Measurements from ENCODE around the gene PYHIN1.
A peak's percentile ranks its signal among the peaks of the same experiment; 100 is the strongest.

Gene PYHIN1

DNA sequence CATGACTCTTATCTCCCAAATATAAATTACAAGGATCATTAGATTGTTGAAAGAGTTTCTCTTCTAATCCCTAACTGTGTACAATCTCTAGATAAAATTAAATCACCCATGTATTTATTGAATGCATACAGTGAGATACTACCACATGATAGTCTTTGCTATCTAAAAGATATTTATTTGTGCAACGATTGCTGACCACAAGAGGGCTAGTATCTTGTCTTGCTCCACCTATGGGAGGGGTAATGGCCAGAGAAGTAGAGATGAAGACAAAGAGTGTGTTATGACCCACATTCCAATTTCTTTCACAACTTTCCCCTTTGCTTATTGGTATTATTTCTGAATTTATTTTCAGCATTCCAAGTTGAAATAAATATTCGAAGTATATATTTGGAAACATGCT, 13.7 kb downstream of the PYHIN1 start:
- ChIA-PET CTCF (no interaction called here), POLR2A (no interaction called here)
- no peak for DNase-seq (ENCODE audit: extremely low spot score)
- TF ChIP-seq, protein P1, sequence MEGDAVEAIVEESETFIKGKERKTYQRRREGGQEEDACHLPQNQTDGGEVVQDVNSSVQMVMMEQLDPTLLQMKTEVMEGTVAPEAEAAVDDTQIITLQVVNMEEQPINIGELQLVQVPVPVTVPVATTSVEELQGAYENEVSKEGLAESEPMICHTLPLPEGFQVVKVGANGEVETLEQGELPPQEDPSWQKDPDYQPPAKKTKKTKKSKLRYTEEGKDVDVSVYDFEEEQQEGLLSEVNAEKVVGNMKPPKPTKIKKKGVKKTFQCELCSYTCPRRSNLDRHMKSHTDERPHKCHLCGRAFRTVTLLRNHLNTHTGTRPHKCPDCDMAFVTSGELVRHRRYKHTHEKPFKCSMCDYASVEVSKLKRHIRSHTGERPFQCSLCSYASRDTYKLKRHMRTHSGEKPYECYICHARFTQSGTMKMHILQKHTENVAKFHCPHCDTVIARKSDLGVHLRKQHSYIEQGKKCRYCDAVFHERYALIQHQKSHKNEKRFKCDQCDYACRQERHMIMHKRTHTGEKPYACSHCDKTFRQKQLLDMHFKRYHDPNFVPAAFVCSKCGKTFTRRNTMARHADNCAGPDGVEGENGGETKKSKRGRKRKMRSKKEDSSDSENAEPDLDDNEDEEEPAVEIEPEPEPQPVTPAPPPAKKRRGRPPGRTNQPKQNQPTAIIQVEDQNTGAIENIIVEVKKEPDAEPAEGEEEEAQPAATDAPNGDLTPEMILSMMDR (IDR thresholded peaks at IDR 0.05; ENCODE audit: control extremely low read depth, extremely low read depth, low read depth, missing control alignments) = no peak

DNA sequence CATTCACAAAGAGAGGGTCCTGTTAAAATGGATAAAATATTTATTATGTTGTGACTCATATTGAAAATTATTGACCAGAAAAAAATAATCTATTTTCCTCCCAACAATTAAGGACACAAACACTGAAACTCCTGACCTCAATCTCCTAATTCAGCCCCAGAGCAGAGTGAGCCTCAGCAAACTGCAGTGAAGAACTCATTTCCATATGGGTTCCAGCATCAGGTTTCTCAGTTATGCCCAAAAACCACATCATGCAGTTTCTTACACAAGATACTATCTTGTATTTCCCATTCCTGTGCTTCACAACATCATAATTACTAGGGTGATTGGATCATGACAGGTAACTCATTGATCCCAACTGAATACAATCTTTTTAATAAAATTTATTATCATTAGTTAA, 15.4 kb downstream of the PYHIN1 start:
- no peak for DNase-seq (ENCODE audit: extremely low spot score)
- TF ChIP-seq, protein P1 (IDR thresholded peaks at IDR 0.05; ENCODE audit: control extremely low read depth, extremely low read depth, low read depth, missing control alignments) = no peak
- ChIA-PET POLR2A (no interaction called here), CTCF (no interaction called here)

DNA sequence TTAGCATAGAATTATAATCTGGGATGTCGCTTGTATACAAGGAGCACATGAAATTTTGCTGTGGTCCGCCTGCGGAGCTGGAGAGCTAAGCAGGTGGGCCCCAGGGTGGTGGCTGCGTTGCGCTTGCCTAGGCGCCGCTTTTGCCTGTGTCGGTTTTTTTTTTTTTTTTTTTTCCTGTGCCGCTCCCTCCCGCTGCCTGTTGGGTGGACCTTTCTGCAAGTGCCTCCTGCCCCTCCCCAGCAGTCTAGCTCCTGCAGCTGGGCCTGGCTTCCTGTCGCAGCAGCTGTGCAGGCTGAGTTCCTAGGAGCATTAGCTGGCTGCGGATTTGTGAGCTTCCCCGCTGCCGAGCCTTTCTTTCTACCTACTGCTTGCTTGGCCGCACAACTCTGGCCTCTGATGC, 20.6 kb downstream of the PYHIN1 start:
- ChIA-PET CTCF (no interaction called here), POLR2A (no interaction called here)
- TF ChIP-seq, protein P1 (IDR thresholded peaks at IDR 0.05; ENCODE audit: control extremely low read depth, extremely low read depth, low read depth, missing control alignments) = no peak
- peak; percentile 44 for DNase-seq (ENCODE audit: extremely low spot score)

GRCh38 chr1:158952416-158952815, 21.1 kb downstream of the PYHIN1 start:
- ChIA-PET POLR2A (no interaction called here), CTCF (no interaction called here)
- TF ChIP-seq, protein P1 (IDR thresholded peaks at IDR 0.05; ENCODE audit: control extremely low read depth, extremely low read depth, low read depth, missing control alignments) = no peak
- peak; percentile 24 for DNase-seq (ENCODE audit: extremely low spot score)

DNA sequence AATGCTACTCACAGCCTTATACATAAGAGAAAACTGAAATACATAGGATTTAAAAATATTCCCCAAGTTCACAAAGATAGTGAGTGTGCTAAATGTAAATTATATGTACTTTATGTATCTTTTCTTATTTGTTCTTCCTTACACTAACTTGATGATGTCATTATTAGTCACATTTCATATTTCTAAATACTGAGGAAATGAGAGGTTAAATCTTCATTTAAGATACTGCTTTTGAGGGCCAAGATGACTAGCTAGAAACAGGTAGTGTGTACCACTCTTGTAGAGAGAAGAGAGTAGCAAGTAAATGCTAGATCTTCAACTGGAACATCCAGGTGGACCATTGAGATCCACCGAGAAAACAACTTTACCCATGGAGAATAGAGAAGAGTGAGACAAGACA, 29.8 kb downstream of the PYHIN1 start:
- POLR2A ChIA-PET = no interaction called here
- DNase-seq (ENCODE audit: extremely low spot score) = no peak
- CTCF ChIA-PET = no interaction called here
- TF ChIP-seq, protein P1 (IDR thresholded peaks at IDR 0.05; ENCODE audit: control extremely low read depth, extremely low read depth, low read depth, missing control alignments) = no peak

- POLR2A ChIA-PET = no interaction called here
- no peak for DNase-seq (ENCODE audit: extremely low spot score)
- CTCF ChIA-PET = no interaction called here
- TF ChIP-seq, protein P1 (IDR thresholded peaks at IDR 0.05; ENCODE audit: control extremely low read depth, extremely low read depth, low read depth, missing control alignments) = no peak
These were observed 31.6 kb downstream of the PYHIN1 start for GRCh38 chr1:158962983-158963382.

DNA sequence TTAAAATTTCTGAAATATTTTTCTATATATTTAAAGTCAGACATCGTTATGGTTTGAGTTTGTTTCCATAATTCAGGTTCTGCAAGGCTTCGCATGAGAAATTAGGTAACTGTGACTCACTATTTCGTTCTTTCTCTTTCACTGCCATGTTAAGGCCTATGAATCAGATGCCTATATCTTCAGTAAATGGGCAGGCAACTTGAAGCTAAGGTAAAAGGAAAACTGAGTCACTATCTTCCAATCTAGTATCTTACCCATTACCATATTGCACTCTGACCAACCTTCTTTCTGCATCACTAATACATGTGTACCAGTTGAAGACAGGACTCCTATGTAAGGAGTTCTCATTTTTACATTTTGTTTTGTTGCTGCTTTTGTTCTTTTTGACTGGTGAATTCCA, 37.8 kb downstream of the PYHIN1 start:
- DNase-seq (ENCODE audit: extremely low spot score) = no peak
- TF ChIP-seq, protein P1 (IDR thresholded peaks at IDR 0.05; ENCODE audit: control extremely low read depth, extremely low read depth, low read depth, missing control alignments) = no peak
- ChIA-PET CTCF (no interaction called here), POLR2A (no interaction called here)
